LNCAP (cell line): ENCODE data around the gene ZNF236.

ENCODE experiments used
- CTCF ChIP-seq: fragments of 450-650 bp; IDR thresholded peaks from 2 replicates; pipeline ENCODE4 v1.5.1; 2017; ENCODE audit warnings: mild to moderate bottlenecking

ZNF236 gene

GRCh38 chr18:76885001-76885400 is 62.6 kb downstream of the ZNF236 start:
- no peak for TF ChIP-seq CTCF

- no peak for TF ChIP-seq CTCF
Observed at GRCh38 chr18:76886112-76886511, 63.8 kb downstream of the ZNF236 start.

- TF ChIP-seq CTCF: no peak
Observed at GRCh38 chr18:76889091-76889699, 66.8 kb downstream of the ZNF236 start.

- no peak for TF ChIP-seq CTCF
Observed at GRCh38 chr18:76892832-76893231, 70.5 kb downstream of the ZNF236 start.

GRCh38 chr18:76894566-76895346 is 72.4 kb downstream of the ZNF236 start:
- no peak for TF ChIP-seq CTCF

GRCh38 chr18:76895498-76895897 is 73.1 kb downstream of the ZNF236 start:
- TF ChIP-seq CTCF: no peak

GRCh38 chr18:76896677-76897076 is 74.3 kb downstream of the ZNF236 start:
- no peak for TF ChIP-seq CTCF
